Motor neuron (in vitro differentiated cells): ENCODE results near the gene IGSF21. TPM values are rescaled to one million over a fixed set of nuclear protein-coding genes. Genes with fewer than 3 reads are reported as not detected.
A peak's percentile ranks its signal among the peaks of the same experiment; 100 is the strongest.
"Not testable (repeated sequence)": the region's sequence is repeated elsewhere in the genome, so short reads cannot be mapped to it uniquely, and the experiment has no call there.

Experiments
- ATAC-seq, 8 experiments: fragments of 200-7000 bp; cut with Tn5 transposase; replicated peaks in 6 of 8; 2 replicates each; pipeline ENCODE4 v1.8.0; 2021; ENCODE audit warnings: mild to moderate bottlenecking in 8 of 8, moderate library complexity in 8 of 8
- H3K27ac ChIP-seq, 2 donors: fragments of 250-450 bp; sonication (Bioruptor Pico); 2 replicates each; pipeline ENCODE4 v1.9.0; 2021; ENCODE audit warnings: antibody characterized with exemption in 2 of 2, mild to moderate bottlenecking in 2 of 2, moderate library complexity in 1 of 2
- H3K4me1 ChIP-seq, 2 donors: fragments of 250-450 bp; sonication (Bioruptor Pico); replicated peaks in 1 of 2; 2 replicates each; pipeline ENCODE4 v1.6.1; 2021; ENCODE audit warnings: antibody characterized with exemption in 2 of 2, mild to moderate bottlenecking in 2 of 2, moderate library complexity in 1 of 2
- H3K4me3 ChIP-seq, 5 donors: fragments of 250-450 bp; sonication (Bioruptor Pico); 2 replicates each; pipeline ENCODE4 v1.9.0; 2021; ENCODE audit warnings: antibody characterized with exemption in 5 of 5, mild to moderate bottlenecking in 5 of 5, moderate library complexity in 4 of 5
- WGBS, 10 experiments: fragments of 450-650 bp; shearing (Covaris generic); methylation state at CpG; one replicate each; pipeline ENCODE4 v1.0.0; 2022; 5-methylcytosine and 5-hydroxymethylcytosine counted together
- in situ Hi-C, 9 experiments: fragments of 400-800 bp; cut with MboI; loops; one replicate each; pipeline ENCODE4 v1.15.0; 2021; ENCODE audit warnings: low sequenced_read_pairs in 9 of 9, low pct_unique_long_range_greater_than_20kb in 2 of 9; ENCODE audit not compliant: unreplicated experiment in 9 of 9
- total RNA-seq, 8 experiments: library from RNA; unstranded; fragments of 300-600 nt; gene quantifications; 2 replicates each; pipeline versions ENCODE4 v1.2.3 to v1.2.4, GENCODE V29; 2022

The IGSF21 gene
- total RNA-seq, 8 experiments from 2014 or later, result 0.36 to 74.2 (median 5.4) TPM

- in situ Hi-C loops, result no loop called here
- H3K27ac ChIP-seq, result no peak overlapping the region
- no peak for ATAC-seq
- peaks cover 0 to 7% of the 10 kb centered on the region in 2 donors for H3K4me1 ChIP-seq
- WGBS, 10 experiments, result 37 to 87% (median 79%) methylated on average over 1 to 10 of the region's 10 CpGs; no CpG with 5 or more reads in 3 of the 10 experiments
- no peak overlapping the region for H3K4me3 ChIP-seq
Observed at GRCh38 chr1:18157352-18157751, 49.8 kb downstream of the IGSF21 start.

GRCh38 chr1:18157968-18158367, 50.4 kb downstream of the IGSF21 start:
- WGBS, 10 experiments, result 21 to 100% (median 78%) methylated on average over 1 to 6 of the region's 7 CpGs; no CpG with 5 or more reads in 3 of the 10 experiments
- in situ Hi-C loops, result no loop called here
- Histone ChIP-seq H3K4me3 (no peak overlapping the region), H3K4me1 (peaks cover 0 to 7% of the 10 kb centered on the region in 2 donors), H3K27ac (no peak overlapping the region)
- ATAC-seq, result no peak

- in situ Hi-C loops, result no loop called here
- H3K4me1 ChIP-seq, result peaks cover 0 to 7% of the 10 kb centered on the region in 2 donors
- H3K4me3 ChIP-seq, result no peak overlapping the region
- H3K27ac ChIP-seq, result no peak overlapping the region
- WGBS, 10 experiments, result 20 to 90% (median 69%) methylated on average over 1 to 5 of the region's 5 CpGs; no CpG with 5 or more reads in 4 of the 10 experiments
- ATAC-seq, result peak in 2 of 8 experiments; percentile 29 to 84
Observed at GRCh38 chr1:18158714-18159113, 51.1 kb downstream of the IGSF21 start.

DNA sequence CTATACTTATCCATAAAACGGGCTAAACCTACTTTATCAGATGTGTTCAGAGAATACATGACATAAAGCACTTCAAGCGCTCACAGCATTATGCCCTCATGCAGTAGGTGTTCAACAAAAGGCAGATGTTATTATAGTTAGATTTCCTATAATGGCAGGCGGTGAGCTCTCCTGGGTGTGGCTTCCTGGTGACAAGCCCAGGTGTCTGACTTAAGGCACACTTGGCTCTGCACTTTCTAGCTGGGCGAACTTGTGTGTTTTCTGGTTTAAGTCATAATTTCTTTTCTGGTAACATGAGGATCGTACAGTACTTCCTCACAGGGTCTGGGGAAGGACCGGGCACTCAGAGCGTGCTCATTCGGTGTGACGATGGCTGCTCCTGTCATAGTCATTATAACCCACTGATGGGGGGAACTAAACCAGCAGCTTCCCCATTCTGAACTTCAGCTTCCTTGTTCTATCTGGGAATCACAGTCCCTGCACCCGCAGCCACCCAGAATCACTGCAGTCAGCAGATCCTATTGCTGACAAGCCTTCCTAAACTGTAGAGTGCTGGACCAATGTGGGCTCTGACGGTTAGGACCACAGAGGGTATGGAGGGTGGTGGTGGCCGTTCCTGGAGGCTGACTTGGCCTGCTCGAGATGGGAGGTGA, 52.8 kb downstream of the IGSF21 start:
- Histone ChIP-seq H3K4me1 (no peaks in the 10 kb centered on the region), H3K4me3 (no peak overlapping the region), H3K27ac (no peak overlapping the region)
- in situ Hi-C loops, result no loop called here
- WGBS, 10 experiments, result 50 to 93% (median 83%) methylated on average over 2 to 11 of the region's 13 CpGs; no CpG with 5 or more reads in 1 of the 10 experiments
- no peak for ATAC-seq

DNA sequence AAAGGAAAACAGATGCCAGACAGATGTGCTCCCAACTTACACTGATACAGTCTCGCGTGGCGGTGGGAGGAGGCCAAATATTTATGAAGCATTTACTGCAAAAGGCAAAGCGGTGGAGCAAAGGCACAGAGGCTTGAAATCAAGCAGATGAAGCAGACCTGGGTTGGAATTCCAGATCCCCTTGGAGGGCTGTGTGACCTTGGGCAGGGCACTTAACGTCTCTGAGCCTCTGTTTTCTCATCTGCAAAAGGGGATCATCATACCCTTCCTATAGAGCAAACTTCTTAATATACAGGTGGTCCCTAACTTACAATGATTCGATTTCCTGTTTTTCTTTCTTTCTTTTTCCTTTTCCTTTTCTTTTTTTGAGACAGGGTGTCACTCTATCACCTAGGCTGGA, 54.1 kb downstream of the IGSF21 start:
- no peaks in the 10 kb centered on the region for H3K4me1 ChIP-seq
- peak in 1 of 8 experiments; percentile 27 for ATAC-seq
- in situ Hi-C loops, result no loop called here
- H3K27ac ChIP-seq, result no peak overlapping the region
- H3K4me3 ChIP-seq, result no peak overlapping the region
- 4 to 95% (median 71%) methylated on average over 2 to 6 of the region's 6 CpGs; no CpG with 5 or more reads in 1 of the 10 experiments for WGBS, 10 experiments

- H3K4me1 ChIP-seq, ATAC-seq, H3K27ac ChIP-seq, in situ Hi-C loops, H3K4me3 ChIP-seq: not testable (repeated sequence)
- WGBS, 10 experiments, result 0 to 71% (median 50%) methylated on average over 1 to 2 of the region's 2 CpGs; no CpG with 5 or more reads in 1 of the 10 experiments
Observed at GRCh38 chr1:18165640-18166039, 58.0 kb downstream of the IGSF21 start.

- Histone ChIP-seq H3K4me3 (no peak overlapping the region), H3K27ac (no peak overlapping the region), H3K4me1 (peaks cover 0 to 3% of the 10 kb centered on the region in 2 donors)
- no peak for ATAC-seq
- in situ Hi-C loops, result no loop called here
- 28 to 83% (median 70%) methylated on average over 2 to 13 of the region's 13 CpGs; no CpG with 5 or more reads in 3 of the 10 experiments for WGBS, 10 experiments
Observed at GRCh38 chr1:18166341-18166740, 58.7 kb downstream of the IGSF21 start.

- no peak overlapping the region for H3K27ac ChIP-seq
- ATAC-seq, result no peak
- 20 to 92% (median 73%) methylated on average over 1 to 8 of the region's 8 CpGs; no CpG with 5 or more reads in 3 of the 10 experiments for WGBS, 10 experiments
- H3K4me3 ChIP-seq, result no peak overlapping the region
- in situ Hi-C loops, result no loop called here
- H3K4me1 ChIP-seq, result peaks cover 0 to 3% of the 10 kb centered on the region in 2 donors
Observed at GRCh38 chr1:18166929-18167328, 59.3 kb downstream of the IGSF21 start.

DNA sequence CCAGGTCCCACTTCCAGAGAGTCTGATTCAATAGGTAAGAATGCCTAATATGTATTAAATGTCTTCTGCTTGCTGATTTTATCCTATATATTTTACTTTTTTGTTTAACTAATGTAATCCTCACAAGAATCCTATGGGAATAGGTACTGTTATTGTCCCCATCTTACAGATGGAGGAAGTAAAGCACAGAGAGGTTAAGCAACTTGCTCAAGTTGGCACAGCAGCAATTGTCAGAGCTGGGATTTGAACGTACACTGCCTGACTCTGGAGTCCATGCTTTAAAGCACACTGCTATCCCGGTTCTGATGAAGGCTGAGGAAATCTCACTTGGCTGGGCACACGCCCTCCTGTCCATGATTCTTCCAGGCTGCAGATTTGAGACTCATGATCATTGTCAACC, 62.8 kb downstream of the IGSF21 start:
- Histone ChIP-seq H3K4me1 (peaks cover 0 to 3% of the 10 kb centered on the region in 2 donors), H3K4me3 (no peak overlapping the region), H3K27ac (no peak overlapping the region)
- in situ Hi-C loops, result no loop called here
- 6 to 100% (median 79%) methylated on average over 1 to 3 of the region's 3 CpGs; no CpG with 5 or more reads in 1 of the 10 experiments for WGBS, 10 experiments
- ATAC-seq, result no peak

GRCh38 chr1:18174037-18174436, 66.4 kb downstream of the IGSF21 start:
- no peak overlapping the region for H3K27ac ChIP-seq
- 18 to 96% (median 75%) methylated on average over 2 to 9 of the region's 12 CpGs; no CpG with 5 or more reads in 2 of the 10 experiments for WGBS, 10 experiments
- no peak overlapping the region for H3K4me3 ChIP-seq
- in situ Hi-C loops, result no loop called here
- peaks cover 3 to 10% of the 10 kb centered on the region in 2 donors for H3K4me1 ChIP-seq
- ATAC-seq, result peak in 3 of 8 experiments; percentile 14 to 45 (median 42)

DNA sequence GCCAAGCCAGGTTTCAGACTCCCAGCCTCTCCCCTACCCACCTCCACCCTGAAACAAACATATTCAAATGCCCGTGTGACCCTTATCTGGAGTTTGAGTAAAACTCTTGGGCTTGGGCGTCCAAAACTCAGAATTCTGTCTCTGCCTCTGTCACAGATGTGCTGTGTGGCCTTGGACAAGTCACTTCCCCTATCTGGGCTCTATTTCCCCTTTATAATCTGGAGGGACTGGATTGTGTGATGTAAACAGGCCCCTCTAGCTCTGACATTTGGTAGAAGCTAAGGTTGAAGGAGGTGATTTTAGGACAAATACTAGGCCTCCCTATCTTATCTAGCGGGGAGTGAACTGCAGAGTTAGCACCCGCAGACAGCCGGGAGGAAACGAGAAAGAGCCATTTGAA, 67.5 kb downstream of the IGSF21 start:
- H3K4me3 ChIP-seq, result no peak overlapping the region
- peaks cover 3 to 10% of the 10 kb centered on the region in 2 donors for H3K4me1 ChIP-seq
- in situ Hi-C loops, result no loop called here
- ATAC-seq, result no peak
- H3K27ac ChIP-seq, result no peak overlapping the region
- WGBS, 10 experiments, result 20 to 100% (median 87%) methylated on average over 1 to 6 of the region's 6 CpGs; no CpG with 5 or more reads in 1 of the 10 experiments

- in situ Hi-C loops, result no loop called here
- Histone ChIP-seq H3K27ac (no peak overlapping the region), H3K4me1 (peaks cover 3 to 10% of the 10 kb centered on the region in 2 donors), H3K4me3 (no peak overlapping the region)
- no peak for ATAC-seq
- 10 to 68% (median 53%) methylated on average over 2 to 13 of the region's 13 CpGs; no CpG with 5 or more reads in 3 of the 10 experiments for WGBS, 10 experiments
Observed at GRCh38 chr1:18175530-18176377, 68.2 kb downstream of the IGSF21 start.

DNA sequence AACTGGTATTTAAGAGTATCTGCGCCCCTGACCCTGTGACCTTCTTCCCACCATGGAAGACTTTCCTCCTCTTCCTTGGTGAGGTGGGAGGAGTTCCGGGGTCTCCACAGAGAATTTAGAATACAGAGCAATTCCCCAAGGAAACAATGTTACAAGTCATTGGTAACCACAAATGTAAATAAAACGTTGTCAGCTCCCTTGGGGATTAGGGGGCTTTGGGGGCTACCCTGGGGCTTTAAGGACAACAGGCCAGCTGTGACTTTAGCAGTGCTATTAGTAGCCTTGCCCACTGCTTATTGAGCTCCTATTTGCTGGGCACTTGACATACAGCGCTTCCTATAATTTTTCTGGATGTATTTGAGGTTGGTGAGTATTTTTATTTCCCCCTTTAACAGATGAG, 69.0 kb downstream of the IGSF21 start:
- no peak overlapping the region for H3K4me3 ChIP-seq
- no peak for ATAC-seq
- peaks cover 3 to 10% of the 10 kb centered on the region in 2 donors for H3K4me1 ChIP-seq
- in situ Hi-C loops, result no loop called here
- no peak overlapping the region for H3K27ac ChIP-seq
- 17 to 100% (median 59%) methylated on average over 1 to 4 of the region's 4 CpGs; no CpG with 5 or more reads in 1 of the 10 experiments for WGBS, 10 experiments
